ENCODE results near the gene NOC2L. TPM values are rescaled to one million over a fixed set of nuclear protein-coding genes. Genes with fewer than 3 reads are reported as not detected.
"Not testable (repeated sequence)": the region's sequence is repeated elsewhere in the genome, so short reads cannot be mapped to it uniquely, and the experiment has no call there.

NOC2L gene
- total RNA-seq, 1 experiment from 2014 or later: 98.5 TPM

DNA sequence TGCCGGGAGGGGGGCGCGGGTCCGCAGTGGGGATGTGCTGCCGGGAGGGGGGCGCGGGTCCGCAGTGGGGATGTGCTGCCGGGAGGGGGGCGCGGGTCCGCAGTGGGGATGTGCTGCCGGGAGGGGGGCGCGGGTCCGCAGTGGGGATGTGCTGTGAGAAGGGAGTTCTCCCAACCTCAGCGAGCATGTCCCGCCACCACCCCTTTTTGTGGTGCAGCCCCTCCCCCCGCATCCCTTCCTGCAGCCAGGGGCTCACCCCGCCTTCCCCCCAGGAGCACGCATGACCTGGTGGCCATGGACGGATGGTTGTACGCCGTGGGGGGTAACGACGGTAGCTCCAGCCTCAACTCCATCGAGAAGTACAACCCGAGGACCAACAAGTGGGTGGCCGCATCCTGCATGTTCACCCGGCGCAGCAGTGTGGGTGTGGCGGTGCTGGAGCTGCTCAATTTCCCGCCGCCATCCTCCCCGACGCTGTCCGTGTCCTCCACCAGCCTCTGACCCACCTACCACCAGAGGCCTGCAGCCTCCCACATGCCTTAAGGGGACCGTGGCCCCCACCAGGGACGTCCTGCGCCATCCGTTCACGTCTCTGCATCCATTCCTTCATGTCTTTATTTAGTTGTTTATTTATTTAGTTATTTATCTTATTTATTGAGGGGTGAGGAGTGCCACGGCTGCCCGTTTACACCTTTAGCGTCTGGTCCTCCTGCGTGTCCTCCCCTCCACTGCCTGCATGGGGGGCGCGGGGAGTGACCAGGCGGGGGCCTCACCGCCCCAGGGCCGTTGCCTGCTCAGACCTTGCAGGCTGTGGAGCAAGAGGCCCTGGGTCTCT is 5.9 kb upstream of the NOC2L start:
- no peak for DNase-seq (ENCODE audit: extremely low read depth, low read depth)

DNA sequence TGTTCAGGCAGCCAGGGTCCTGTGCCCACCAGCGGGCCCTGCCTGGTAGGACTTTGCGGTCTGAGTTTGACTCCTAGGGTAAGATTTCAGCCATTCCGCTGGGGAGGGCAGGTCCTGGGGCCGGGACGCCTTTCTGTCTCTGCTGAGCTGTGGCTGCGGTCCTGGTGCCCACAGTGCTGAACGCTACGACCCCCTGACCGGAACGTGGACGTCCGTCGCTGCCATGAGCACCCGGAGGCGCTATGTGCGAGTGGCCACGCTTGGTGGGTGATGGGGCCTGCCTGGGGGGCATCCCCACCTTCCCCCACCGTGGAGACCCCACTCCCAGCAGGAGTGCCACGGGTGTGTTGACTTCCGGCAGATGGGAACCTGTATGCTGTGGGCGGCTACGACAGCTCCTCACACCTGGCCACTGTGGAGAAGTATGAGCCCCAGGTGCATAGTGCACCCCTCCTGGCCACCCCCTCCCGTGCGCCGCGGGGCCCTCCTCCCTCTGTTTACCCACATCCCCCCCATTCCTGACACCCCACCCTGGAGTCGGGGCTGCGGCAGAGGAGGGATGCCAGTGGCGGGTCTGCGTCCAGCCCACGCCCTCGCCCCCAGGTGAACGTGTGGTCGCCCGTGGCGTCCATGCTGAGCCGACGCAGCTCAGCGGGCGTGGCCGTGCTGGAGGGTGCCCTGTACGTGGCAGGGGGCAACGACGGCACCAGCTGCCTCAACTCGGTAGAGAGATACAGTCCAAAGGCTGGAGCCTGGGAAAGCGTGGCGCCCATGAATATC is 4.9 kb upstream of the NOC2L start:
- DNase-seq (ENCODE audit: extremely low read depth, low read depth): no peak

DNA sequence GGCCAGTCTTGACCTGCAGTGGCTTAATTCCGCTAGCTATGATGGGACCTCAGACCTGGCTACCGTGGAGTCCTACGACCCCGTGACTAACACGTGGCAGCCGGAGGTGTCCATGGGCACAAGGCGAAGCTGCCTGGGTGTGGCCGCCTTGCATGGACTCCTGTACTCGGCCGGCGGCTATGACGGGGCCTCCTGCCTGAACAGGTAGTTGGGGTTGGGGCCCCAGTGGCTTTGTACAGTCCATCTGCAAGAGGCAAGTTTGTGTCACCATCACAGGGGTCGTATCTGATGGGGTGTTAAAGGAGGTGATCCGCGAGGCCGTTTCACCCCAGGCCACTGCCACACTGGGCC is 4.2 kb upstream of the NOC2L start:
- DNase-seq (ENCODE audit: extremely low read depth, low read depth): no peak

DNA sequence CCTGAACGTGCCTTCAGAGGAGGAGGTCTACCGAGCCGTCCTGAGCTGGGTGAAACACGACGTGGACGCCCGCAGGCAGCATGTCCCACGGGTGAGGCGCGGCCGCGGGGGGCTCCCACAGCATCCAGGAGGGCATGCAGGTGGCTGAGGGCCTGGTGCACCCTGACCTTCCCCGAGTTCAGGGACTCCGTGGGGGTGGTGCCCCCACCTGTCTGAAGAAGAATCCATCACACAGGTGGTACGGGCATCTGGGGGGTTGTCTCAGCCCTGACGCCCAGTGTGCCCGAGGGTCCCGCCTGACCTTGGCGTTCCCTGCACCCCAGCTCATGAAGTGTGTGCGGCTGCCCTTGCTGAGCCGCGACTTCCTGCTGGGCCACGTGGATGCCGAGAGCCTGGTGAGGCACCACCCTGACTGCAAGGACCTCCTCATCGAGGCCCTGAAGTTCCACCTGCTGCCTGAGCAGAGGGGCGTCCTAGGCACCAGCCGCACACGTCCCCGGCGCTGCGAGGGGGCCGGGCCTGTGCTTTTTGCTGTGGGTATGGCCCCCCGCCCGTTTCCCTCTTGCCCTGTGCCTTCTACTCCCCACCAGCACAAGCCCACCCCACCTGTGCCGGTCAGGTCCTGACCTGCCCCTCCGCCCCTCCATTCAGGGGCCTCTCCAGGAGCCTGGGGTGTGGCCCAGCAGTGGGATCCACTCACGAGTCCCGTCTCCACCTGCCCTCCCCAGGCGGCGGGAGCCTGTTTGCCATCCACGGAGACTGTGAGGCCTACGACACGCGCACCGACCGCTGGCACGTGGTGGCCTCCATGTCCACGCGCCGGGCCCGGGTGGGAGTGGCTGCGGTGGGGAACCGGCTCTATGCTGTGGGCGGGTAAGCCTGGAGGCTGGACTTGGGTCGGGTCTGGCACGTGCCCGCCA is 3.6 kb upstream of the NOC2L start:
- no peak for DNase-seq (ENCODE audit: extremely low read depth, low read depth)

DNA sequence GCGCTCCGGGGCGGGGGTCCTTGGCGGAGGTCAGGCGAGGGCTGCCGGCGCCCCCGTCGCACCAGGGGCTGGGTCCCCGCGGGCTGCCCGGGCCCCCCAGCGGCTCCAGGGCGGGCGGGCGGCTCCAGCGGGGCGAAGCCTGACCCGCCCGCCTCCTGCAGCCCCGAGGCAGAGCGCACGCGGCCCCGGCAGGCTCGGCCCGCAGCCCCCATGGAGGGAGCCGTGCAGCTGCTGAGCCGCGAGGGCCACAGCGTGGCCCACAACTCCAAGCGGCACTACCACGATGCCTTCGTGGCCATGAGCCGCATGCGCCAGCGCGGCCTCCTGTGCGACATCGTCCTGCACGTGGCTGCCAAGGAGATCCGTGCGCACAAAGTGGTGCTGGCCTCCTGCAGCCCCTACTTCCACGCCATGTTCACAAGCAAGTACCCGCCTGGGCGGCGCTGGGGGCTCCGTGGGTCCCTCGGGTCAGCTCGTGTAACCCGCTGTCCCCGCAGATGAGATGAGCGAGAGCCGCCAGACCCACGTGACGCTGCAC is 2.1 kb upstream of the NOC2L start:
- no peak for DNase-seq (ENCODE audit: extremely low read depth, low read depth)

DNA sequence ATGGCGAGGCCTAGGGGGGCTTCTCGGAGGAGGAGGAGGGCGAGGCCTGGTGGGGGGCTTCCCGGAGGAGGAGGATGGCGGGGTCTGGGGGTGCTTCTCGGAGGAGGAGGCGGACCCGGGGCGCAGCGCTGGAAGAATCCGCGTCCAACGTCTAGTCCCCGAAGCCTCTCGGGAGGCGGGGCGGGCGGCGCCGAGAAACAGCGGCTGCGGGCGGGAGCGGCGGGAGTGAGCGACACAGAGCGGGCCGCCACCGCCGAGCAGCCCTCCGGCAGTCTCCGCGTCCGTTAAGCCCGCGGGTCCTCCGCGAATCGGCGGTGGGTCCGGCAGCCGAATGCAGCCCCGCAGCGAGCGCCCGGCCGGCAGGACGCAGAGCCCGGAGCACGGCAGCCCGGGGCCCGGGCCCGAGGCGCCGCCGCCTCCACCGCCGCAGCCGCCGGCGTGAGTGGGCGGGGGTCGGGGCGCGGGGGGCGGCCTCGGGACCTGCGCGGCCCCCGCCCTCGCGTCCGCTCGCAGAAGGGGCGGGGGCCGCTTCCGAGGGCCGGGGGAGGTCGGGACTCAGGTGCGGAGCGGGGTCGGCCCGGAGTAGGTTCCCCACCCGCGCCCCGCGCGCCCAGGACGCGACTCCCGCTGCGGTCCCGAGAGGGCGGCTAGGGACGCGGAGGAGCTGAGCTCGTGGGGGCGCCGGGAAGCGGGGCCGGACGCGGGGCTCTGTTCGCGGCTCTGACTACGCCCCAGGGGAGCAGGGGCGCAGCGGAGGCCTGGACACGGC is 1.5 kb upstream of the NOC2L start, which contains the start of gene KLHL17:
Gene KLHL17, plus strand, starts transcription at position 222 of the 769 bp plus-strand sequence. Its CDS starts 110 bp downstream, at position 332.
- DNase-seq (ENCODE audit: extremely low read depth, low read depth): no peak

DNA sequence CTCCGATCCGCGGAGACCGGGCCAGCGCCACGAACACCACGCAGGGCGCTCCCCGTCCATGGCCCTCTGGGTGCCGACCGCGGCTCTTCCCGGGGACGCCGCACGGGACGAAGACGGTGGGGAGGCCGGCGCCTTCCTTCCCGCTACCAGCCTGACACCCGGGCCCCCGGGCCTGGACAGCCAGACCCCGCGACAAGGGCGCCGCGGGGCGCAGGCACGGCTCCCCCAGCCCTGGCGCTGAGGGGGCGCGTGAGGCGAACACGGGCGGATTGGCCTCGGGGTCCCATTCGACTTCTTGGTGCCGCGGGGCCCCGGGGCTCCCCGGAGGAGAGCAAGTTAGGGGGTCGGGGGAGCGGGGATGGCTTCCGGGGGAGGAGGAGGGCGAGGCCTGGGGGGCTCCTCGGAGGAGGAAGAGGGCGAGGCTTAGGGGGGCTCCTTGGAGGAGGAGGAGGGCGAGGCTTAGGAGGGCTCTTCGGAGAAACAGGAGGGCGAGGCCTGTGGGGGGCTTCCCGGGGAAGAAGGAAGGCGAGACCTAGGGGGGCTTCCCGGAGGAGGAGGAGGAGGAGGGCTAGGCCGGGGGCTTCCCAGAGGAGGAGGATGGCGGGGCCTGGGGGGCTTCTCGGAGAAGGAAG is 791 bp upstream of the NOC2L start:
- DNase-seq (ENCODE audit: extremely low read depth, low read depth): no peak

DNA sequence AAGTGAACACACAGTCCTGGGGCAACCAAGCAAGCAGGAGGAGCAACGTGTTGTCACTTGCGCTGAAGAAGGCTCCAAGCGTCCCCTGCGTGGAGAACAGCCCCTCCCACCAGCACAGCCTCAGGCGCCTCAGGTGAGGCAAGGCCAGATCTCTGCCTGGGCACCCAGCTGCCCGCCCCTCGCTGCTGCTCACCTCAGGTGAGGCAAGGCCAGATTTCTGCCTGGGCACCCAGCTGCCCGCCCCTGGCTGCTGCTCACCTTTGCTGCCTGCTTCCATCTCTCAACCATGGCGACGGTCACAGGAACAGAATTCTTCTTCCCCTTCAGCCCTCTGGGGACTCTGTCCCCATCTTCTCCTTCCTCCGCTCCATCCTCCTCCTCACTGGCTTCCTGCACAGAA is 2.4 kb downstream of the NOC2L start:
- no peak for DNase-seq (ENCODE audit: extremely low read depth, low read depth)

DNA sequence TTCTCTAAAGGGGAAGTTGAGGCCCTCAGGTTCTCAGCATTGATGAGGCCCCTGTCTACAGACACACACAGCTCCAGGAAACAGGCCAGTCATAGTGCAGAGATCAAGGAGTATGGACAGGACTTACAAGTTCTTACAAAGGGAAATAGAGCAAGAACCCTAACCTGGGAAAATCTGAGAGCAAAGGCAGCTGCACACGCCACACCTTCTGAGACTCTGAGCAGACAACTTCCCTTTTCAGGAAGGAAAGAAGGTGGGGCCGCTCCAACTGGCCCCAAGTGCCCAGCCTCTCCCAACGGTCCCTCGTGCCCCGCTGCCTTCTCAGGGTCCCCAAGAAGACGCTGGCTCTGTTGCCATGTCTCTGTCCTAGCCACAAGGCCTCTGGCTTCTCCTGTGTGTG is 3.6 kb downstream of the NOC2L start:
- no peak for DNase-seq (ENCODE audit: extremely low read depth, low read depth)

DNA sequence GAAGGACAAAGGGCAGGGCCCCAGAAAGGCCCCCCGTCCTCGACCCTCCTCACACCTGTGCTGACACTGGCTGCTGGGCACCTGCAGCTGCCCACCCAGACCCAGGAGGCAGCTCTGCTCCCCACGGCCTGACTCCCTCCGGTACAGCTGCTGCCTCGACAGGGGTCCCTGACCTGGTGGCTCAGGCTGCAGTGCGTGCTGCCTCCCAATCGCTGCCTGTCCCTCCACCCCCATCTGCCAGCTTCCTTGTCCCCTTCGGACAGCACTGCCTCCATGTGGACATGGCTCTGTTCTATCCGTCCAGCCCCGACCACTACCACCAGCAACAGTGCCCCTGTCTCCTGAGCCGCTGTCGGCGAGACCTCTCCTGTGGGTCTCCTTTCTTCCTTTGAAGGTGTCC is 4.1 kb downstream of the NOC2L start:
- DNase-seq (ENCODE audit: extremely low read depth, low read depth): no peak

DNA sequence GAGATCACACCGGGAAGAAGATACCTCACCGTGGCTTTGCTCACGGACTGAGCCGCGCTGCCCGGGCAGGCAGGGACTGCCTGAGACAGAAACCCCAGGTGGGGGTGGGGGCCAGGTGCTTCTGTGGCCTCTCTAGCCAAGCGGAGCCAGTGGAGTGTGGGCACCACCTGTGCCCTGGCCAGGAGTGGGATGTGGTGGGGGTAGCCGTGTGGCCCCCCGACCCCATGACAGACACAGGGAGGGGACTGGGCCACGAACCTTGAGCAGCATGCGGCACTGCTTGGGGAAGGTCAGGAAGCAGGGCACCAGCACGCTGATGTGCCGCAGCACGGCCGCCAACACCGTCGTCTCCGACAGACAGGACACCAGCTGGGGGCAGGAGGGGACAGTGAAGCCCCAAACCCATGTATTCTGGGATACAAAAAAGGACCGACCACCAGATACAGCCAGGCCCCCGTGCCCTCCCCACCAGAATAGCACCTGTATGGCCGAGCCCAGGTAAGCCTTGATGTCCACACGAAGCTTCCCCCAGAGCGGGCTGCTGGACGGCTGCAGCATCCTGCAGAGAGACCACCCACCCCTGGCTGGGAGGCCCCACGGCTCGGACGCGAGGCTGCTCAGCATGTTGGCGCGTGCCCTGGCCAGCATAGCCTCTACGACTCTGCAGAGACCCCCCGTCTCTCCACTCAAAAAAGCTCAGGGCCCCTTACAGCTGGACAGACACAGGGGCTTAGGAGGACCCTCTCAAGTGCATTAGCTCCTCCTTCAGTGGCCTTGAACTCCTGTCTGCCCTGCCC is 5.3 kb downstream of the NOC2L start:
- no peak for DNase-seq (ENCODE audit: extremely low read depth, low read depth)

DNA sequence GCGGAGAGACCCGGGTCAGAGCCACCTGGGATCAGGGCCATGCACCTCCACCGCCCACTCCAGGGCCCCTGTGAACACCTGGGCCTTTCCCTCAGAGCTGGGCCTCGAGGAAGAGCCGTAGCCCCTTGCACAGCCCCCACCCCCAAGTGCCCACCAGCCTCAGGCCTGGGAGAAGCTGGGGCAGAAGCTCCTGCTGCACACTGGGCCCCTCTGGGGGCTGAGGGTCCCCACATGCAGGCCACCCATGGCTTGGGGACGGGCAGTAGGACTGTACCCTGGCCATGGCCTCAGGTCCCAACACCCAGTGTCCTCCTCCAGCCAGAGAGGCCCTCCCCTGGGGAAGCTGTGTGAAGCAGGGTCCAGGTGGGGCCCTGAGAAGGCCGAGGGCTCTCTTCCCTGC is 6.5 kb downstream of the NOC2L start:
- no peak for DNase-seq (ENCODE audit: extremely low read depth, low read depth)

DNA sequence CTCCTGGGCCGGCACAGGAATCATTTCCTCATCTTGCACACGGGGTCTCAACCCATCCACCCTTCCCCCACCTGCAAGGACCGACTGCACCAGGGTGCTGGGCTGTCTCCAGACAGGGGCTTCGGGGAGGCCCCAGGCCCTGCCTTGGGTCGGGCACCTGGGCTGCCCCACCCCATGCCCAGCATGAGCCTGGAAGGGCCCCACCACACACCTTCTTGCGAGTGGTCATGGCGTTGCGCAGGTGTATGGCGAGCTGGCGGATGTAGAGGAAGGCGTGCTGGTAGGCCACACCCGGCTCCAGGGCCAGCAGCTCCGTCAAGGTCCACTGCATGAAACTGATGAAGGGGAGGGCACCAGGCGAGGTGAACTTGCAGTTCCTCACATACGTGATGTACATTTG is 6.9 kb downstream of the NOC2L start:
- DNase-seq (ENCODE audit: extremely low read depth, low read depth): no peak

DNA sequence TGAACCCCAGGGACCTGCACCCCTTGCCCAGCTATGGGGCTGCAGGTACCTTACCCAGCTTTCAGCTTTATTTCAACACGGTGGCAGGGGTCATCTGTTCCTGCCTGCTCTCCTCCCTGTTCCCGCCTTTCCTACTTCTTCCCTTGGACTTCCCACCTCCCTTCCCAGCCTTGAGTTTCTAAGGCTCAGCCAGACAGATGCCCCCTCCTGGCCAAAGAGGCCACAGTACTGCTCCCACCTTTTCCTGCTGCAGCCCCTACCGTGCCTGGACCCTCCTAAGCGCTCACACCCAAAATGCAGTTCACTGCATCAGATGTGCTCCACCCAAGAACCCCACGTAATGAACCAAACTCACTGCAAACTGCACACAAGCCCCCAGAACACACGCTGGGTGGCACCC is 7.7 kb downstream of the NOC2L start:
- no peak for DNase-seq (ENCODE audit: extremely low read depth, low read depth)

DNA sequence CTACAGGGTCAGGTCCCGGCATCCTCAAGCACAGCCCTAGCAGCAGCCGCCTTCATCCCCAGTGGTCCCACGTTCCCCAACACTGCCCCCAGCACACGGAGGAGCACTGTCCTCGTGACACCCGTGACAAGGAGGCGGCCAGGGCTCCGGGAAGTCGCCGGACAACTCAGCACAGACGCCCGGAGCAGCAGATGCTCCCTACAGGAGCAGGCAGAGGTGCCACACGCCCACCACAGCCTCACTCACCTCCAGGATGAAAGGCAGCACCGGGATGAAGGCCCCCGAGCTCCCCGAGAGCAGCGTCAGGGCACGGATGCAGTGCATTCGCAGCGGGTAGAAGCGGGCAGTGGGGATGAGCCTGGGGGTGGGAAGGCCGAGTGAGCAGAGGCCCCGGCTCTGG is 8.2 kb downstream of the NOC2L start:
- DNase-seq (ENCODE audit: extremely low read depth, low read depth): no peak

DNA sequence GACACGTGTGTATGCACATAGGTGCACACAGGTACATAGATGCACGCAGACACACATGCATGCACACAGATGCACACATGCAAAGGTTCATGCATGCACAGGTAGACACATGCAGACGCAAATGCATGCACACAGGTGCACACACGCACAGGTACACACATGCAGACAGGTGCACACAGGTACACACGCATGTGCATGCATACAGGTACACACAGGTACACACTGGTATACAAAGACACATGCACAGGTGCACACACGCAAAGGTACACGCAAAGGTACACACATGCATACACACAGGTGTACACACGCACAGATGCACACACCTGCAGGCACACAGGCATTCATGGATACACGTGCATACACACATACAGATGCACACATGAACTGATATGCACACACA is 8.8 kb downstream of the NOC2L start:
- DNase-seq (ENCODE audit: extremely low read depth, low read depth): no peak

DNA sequence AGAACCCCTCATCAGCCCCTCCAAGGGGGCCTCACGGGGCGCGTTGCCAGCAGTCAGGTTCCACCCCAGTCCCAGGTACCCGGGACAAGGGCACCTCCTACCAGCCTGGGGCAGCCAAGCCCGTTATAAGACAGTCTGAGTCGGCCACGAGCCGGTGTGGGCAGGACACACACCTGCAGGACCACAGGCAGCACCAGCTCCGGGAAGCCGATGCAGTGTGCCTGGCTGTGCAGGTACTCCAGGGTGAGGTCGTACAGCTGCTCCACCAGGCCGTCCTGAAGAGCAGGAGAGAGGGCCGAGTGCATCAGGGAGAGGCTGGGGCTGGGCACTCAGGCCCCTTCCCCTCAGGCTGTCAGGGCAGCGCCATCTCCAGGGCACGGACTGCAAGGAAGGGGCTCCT is 11.1 kb downstream of the NOC2L start:
- no peak for DNase-seq (ENCODE audit: extremely low read depth, low read depth)

DNA sequence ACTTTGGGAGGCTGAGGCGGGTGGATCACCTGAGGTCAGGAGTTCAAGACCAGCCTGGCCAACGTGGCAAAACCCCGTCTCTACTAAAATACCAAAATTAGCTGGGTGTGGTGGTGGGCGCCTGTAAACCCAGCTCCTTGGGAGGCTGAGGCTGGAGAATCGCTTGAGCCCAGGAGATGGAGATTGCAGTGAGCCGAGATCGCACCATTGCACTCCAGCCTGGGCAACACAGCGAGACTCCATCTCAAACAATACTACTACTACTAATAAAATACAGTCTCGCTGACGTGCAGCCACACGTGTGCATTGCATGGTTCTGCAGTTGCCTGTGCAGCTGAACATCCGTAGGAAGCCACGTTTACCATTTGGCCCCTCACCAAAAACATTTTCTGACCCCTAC is 12.2 kb downstream of the NOC2L start:
- DNase-seq (ENCODE audit: extremely low read depth, low read depth): not testable (repeated sequence)

All from NCI-H460 (cell line).